VCaP (cell line): Measurements from ENCODE around the gene ZNF521.
A peak's percentile ranks its signal among the peaks of the same experiment; 100 is the strongest.

ENCODE experiments used
- H3K27ac ChIP-seq: fragments of 450-650 bp; 2 replicates; pipeline ENCODE4 v1.5.1; 2017
- CTCF ChIP-seq: fragments of 450-650 bp; conservative IDR thresholded peaks from 2 replicates; pipeline ENCODE4 v1.5.1; 2017; ENCODE audit warnings: mild to moderate bottlenecking, moderate library complexity

The ZNF521 gene

GRCh38 chr18:25360301-25360899 lies 8.4 kb upstream of the ZNF521 start:
- TF ChIP-seq CTCF = no peak
- no peak overlapping the region for H3K27ac ChIP-seq

GRCh38 chr18:25353080-25353479 lies 1.1 kb upstream of the ZNF521 start:
- no peak for TF ChIP-seq CTCF
- no peak overlapping the region for H3K27ac ChIP-seq

GRCh38 chr18:25352629-25353005 lies 651 bp upstream of the ZNF521 start:
- H3K27ac ChIP-seq = no peak overlapping the region
- TF ChIP-seq CTCF = no peak

- TF ChIP-seq CTCF = no peak
- H3K27ac ChIP-seq = peak overlapping the region; percentile 43; the same call in 1 of the 2 replicates
Observed at GRCh38 chr18:25351280-25351775, 638 bp downstream of the ZNF521 start.

- no peak for TF ChIP-seq CTCF
- no peak overlapping the region for H3K27ac ChIP-seq
Observed at GRCh38 chr18:25350489-25351251, 1.3 kb downstream of the ZNF521 start.

- no peak overlapping the region for H3K27ac ChIP-seq
- no peak for TF ChIP-seq CTCF
Observed at GRCh38 chr18:25349926-25350487, 2.0 kb downstream of the ZNF521 start.

- TF ChIP-seq CTCF = no peak
- no peak overlapping the region for H3K27ac ChIP-seq
Observed at GRCh38 chr18:25349131-25349925, 2.6 kb downstream of the ZNF521 start.
